ENCODE data around the gene WDFY4.

DNA sequence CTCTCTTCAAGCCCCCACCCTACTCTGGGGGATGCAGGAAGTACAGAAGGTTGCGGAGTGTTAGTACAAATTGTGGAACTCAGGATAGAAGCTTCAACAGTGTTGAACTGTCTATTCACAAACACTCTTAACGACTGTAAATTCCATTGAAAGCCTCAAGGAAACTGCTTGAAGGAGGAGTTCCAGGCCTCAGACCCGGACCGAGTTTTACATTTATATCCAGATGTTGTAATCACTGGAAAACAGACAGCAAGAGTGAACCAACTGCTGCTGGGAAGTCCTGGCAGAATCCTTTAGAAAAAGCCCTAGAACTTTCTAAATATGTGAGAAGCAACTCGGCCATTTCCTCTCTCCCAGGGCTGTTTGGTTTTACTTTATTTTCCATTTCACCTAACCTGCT is 339.1 kb downstream of the WDFY4 start:
- TF ChIP-seq POLR2A (IDR thresholded peaks at IDR 0.05) (no peak), CTCF (IDR thresholded peaks at IDR 0.05) (no peak)
